ENCODE data around the gene PAF1. TPM values are rescaled to one million over a fixed set of nuclear protein-coding genes. Genes with fewer than 3 reads are reported as not detected.

The PAF1 gene
- total RNA-seq, 2 experiments from 2014 or later: 48.2 to 48.9 TPM

DNA sequence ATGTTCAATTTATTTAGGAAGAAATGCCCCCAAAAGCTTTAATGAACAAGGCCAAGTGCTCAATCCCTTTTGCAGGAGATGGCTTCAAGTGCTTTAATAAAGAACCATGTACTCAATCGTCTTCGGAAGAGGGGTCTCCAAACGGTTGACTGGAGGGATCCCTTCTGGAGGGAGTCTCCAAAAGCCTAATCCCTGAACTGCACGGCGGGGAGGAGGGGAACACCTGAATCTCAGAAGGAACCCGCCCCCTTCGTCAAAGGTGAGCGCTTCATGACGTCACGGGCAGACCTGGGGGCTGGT lies 505 bp downstream of the PAF1 start:
- DNase-seq (peak; percentile 86), ATAC-seq (no peak)
- H3K36me3 Mint-ChIP-seq (ENCODE audit: low read depth): peaks cover 59% of the 10 kb centered on the region
- H3K4me1 Mint-ChIP-seq (ENCODE audit: low read depth): peaks cover 49% of the 10 kb centered on the region
- no peaks in the 10 kb centered on the region for H3K27me3 Mint-ChIP-seq (ENCODE audit: low read depth)
- POLR2A ChIA-PET: interaction anchor here (1.0 to 2.2 kb wide), 10 partner anchors 11 to 144 kb away, joined by 3 to 39 read pairs (median 12); partner anchors contain the start of genes GMFG, PLEKHG2, RPS16 and SAMD4B
- CTCF ChIA-PET: interaction anchor here (1.0 to 2.7 kb wide), 8 partner anchors 11 to 179 kb away, joined by 3 to 38 read pairs (median 6); partner anchors contain the start of genes PLEKHG2, RPS16, SAMD4B and ZFP36
- peak overlapping the region; percentile 95 for H3K4me3 Mint-ChIP-seq
- H3K9me3 Mint-ChIP-seq (ENCODE audit: insufficient read depth): no peaks in the 10 kb centered on the region
- peak overlapping the region; percentile 100 for H3K27ac Mint-ChIP-seq

DNA sequence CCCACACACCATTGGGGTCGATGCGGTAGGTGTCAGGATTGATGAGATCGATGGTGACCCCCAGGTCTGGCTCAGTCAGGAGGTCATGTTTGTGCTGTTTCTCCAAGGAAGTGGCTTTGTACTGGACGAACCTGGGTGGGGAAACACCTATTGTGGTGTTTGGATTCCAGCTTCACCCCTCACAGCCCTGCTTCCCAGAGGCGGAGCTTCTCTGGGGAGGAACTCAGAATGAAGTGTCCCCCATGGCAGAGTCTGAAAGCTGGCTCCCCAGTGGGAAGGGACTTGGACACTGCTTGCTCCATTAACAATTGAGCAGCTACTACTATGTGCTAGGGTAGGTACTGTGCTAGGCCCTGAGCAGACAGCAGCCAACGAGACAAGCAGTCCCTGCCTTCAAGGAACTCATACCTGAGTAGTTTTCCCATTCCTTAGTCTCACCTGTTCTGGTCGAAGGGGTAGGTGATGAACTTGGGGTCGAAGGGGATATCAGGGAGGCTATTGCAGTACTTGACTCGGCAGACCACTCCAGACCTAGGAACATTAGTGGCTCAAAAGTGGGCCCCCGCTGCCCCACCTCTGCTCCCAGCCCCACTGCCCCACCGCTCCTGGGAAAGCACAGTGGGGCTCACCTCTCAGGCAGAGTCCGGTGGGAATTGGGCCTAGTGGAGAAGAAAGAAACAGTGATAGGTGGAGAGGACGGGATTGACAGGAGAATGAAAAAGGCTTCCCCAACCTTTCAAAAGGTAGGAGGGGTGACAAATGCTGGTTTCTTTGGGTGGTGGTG lies 1.1 kb downstream of the PAF1 start:
- Mint-ChIP-seq H3K27ac (peak overlapping the region; percentile 100), H3K36me3 (ENCODE audit: low read depth) (peaks cover 56% of the 10 kb centered on the region), H3K27me3 (ENCODE audit: low read depth) (no peaks in the 10 kb centered on the region), H3K9me3 (ENCODE audit: insufficient read depth) (no peaks in the 10 kb centered on the region), H3K4me3 (peak overlapping the region; percentile 95), H3K4me1 (ENCODE audit: low read depth) (peaks cover 46% of the 10 kb centered on the region)
- DNase-seq (no peak), ATAC-seq (no peak)
- ChIA-PET POLR2A (interaction anchor here (1.0 kb wide), 2 partner anchors 44 to 144 kb away, joined by 3 read pairs; no protein-coding TSS in a partner anchor), CTCF (interaction anchor here (1.4 to 2.4 kb wide), 2 partner anchors 12 to 23 kb away, joined by 5 to 8 read pairs; partner anchors contain the start of gene PLEKHG2)

DNA sequence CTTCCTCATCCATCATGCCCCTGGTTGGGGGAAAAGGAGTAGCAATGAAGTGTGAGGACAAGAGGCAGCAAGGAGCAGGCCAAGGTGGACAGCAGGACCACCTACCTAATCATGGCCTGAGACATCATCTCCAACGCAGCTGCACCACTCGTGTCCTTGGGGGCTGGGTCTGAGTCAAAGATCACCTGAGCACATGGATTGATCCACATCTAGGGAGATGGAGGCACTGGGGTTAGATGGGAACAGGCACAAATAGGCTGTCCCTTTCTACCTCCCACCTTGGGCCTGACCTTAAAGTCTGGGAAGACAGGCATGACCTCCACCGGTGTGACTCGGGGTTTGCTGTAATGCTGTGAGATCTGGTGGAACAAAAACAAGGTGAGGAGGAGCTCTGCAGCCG lies 2.2 kb downstream of the PAF1 start:
- no peaks in the 10 kb centered on the region for H3K27me3 Mint-ChIP-seq (ENCODE audit: low read depth)
- ATAC-seq: no peak
- DNase-seq: no peak
- peak overlapping the region; percentile 34 for H3K27ac Mint-ChIP-seq
- POLR2A ChIA-PET: interaction anchor here (1.2 kb wide), 1 partner anchor 47 kb away, joined by 4 read pairs; the partner anchor contains the start of gene RPS16
- peaks cover 52% of the 10 kb centered on the region for H3K36me3 Mint-ChIP-seq (ENCODE audit: low read depth)
- no peaks in the 10 kb centered on the region for H3K9me3 Mint-ChIP-seq (ENCODE audit: insufficient read depth)
- CTCF ChIA-PET: no interaction called here
- no peak overlapping the region for H3K4me3 Mint-ChIP-seq
- peaks cover 44% of the 10 kb centered on the region for H3K4me1 Mint-ChIP-seq (ENCODE audit: low read depth)

DNA sequence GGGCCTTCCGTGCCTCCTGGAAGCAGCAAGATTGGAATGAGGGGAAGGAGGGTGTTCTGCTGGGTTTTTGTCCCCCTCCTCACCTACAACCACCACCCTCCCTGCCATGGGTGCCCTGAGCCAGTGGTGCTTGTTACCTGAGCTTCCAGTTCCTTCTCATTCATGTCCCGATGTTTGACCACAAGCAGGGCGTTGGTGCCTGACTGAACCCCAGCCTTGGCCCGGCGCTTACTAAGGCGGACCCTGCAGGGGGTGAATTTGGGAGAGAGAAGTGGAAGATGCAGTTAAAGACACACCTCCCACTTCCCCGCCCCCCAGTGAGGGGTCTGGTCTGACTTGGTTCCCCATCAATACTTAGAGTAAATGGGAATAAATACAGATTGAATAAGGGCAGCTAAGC lies 4.3 kb downstream of the PAF1 start:
- DNase-seq: no peak
- Mint-ChIP-seq H3K4me3 (no peak overlapping the region), H3K9me3 (ENCODE audit: insufficient read depth) (no peaks in the 10 kb centered on the region), H3K36me3 (ENCODE audit: low read depth) (peaks cover 50% of the 10 kb centered on the region), H3K27me3 (ENCODE audit: low read depth) (no peaks in the 10 kb centered on the region), H3K4me1 (ENCODE audit: low read depth) (peaks cover 28% of the 10 kb centered on the region), H3K27ac (no peak overlapping the region)
- ChIA-PET POLR2A (no interaction called here), CTCF (no interaction called here)
- no peak for ATAC-seq

DNA sequence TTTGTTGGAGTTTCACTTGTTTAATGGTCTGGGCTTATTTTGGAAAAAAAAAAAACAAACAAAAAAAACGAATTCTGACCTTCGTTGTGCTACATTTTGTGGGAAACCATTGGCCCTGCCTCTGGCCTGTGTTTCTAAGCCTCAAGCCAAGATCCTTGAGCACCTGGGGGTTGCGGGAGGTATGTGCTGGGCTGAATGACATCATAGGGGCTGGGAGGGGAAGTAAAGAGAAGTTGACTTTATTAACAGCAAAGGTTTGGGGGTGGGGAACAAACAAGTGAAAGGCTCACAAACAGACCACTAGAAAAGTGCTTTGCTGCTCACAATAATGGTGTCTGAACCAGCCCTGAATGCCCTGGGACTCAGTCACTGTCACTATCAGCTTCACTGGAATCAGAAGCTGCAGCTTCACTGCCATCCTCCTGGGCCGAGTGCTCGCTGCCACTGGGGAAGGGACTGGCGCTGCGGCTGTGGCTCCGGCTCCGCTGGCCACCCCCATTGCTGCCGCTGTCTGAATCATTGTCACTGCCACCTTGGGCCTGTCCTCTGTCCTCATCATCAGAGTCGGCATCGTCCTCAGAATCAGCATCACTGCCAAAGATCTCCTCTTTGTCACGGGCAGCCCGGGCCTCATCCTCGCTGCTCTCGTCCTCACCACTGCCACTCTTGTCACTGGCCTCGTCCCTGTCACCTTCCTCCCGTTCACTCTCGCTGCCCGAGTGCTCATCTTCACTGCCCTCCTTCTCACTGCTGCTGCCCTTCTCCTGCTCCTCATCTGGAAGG lies 5.1 kb downstream of the PAF1 start:
- CTCF ChIA-PET: no interaction called here
- H3K27me3 Mint-ChIP-seq (ENCODE audit: low read depth): no peaks in the 10 kb centered on the region
- no peak overlapping the region for H3K4me3 Mint-ChIP-seq
- no peak for ATAC-seq
- DNase-seq: no peak
- no peaks in the 10 kb centered on the region for H3K9me3 Mint-ChIP-seq (ENCODE audit: insufficient read depth)
- H3K27ac Mint-ChIP-seq: peak overlapping the region; percentile 20
- H3K4me1 Mint-ChIP-seq (ENCODE audit: low read depth): peaks cover 25% of the 10 kb centered on the region
- POLR2A ChIA-PET: no interaction called here
- H3K36me3 Mint-ChIP-seq (ENCODE audit: low read depth): peaks cover 53% of the 10 kb centered on the region

DNA sequence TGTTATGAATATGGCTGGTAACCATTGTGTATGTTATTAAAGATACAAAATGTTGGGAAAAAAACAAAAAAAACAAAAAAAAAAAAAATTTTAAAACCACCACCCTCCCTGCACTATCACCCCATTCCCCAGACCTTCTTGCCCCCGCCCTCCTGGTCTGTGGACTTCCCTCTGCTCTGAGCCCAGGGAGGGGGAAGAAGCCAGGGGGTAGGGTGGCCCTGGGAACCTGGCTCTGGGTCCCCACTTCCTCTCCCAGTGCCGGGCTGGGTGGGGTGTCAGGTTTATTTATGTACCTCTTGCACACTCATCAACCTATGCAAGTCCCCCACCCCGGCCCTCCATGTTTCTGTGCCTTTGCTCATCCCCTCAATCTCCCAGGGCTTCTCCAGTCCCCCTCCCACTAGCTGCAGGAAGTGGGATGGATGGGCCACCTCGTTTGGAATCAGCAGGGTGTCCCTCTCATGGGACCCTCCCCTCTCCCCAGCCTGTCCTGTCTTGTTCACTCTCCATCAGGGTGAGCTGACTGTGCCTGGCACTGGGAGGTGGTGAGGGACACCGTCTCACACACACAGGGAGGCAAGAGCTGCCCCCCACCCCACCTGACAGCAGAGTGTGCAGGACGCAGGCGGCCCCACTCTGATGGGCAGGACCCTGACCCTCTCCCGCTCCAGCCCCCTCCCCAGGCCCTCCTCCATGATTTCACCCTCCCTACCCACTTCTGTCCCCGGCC lies 5.9 kb downstream of the PAF1 start:
- CTCF ChIA-PET: interaction anchor here (0.6 kb wide), 1 partner anchor 159 kb away, joined by 3 read pairs; no protein-coding TSS in a partner anchor
- ATAC-seq (no peak), DNase-seq (no peak)
- no peaks in the 10 kb centered on the region for H3K27me3 Mint-ChIP-seq (ENCODE audit: low read depth)
- H3K4me1 Mint-ChIP-seq (ENCODE audit: low read depth): peaks cover 20% of the 10 kb centered on the region
- H3K36me3 Mint-ChIP-seq (ENCODE audit: low read depth): peaks cover 53% of the 10 kb centered on the region
- POLR2A ChIA-PET: no interaction called here
- no peak overlapping the region for H3K4me3 Mint-ChIP-seq
- H3K27ac Mint-ChIP-seq: peak overlapping the region; percentile 60
- H3K9me3 Mint-ChIP-seq (ENCODE audit: insufficient read depth): no peaks in the 10 kb centered on the region

DNA sequence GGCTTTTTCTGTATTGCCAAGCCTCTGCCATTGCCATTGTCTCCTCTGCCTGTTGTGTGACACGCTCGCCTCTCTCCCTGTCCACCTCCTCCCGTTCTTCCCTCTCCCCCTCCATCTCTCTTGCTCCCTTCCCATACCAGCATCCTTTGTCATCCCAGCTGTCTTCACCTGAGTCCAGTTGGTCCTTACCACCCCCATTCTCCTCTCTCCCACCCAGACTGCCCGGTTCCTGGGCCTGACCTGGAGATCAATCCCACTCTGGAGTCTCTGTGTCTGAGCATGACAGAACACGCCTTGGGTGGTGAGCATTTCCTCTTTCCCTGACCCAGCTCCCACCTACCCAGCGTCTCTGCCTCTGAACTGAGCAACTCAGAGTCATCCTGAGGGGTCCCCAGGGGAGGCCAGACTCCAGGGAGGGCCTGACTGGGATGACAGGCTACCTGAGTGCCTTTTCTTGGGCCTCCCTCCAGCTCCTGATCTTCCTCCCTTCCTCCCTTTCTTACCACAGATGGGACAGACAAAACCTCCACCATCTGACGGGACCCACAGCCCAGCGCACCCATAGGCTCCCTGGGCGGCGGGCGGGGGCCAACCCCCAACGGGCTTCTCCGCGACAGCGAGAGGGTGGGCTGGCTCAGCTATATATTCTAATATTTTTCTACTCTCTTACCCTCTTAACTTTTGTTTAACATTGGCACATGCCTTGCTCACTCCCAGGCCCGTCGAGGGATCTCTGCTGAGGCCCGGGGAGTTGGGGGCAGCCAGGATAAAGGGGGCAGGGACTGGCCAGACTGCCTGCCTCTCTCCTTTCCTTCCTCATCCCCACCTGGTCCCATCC lies 7.7 kb downstream of the PAF1 start:
- Mint-ChIP-seq H3K36me3 (ENCODE audit: low read depth) (peaks cover 48% of the 10 kb centered on the region), H3K27me3 (ENCODE audit: low read depth) (no peaks in the 10 kb centered on the region), H3K4me3 (no peak overlapping the region), H3K27ac (no peak overlapping the region), H3K9me3 (ENCODE audit: insufficient read depth) (no peaks in the 10 kb centered on the region), H3K4me1 (ENCODE audit: low read depth) (peaks cover 9% of the 10 kb centered on the region)
- ChIA-PET POLR2A (interaction anchor here (0.8 kb wide), 1 partner anchor 14 kb away, joined by 3 read pairs; no protein-coding TSS in a partner anchor), CTCF (interaction anchor here (0.5 kb wide), 1 partner anchor 36 kb away, joined by 3 read pairs; no protein-coding TSS in a partner anchor)
- ATAC-seq (no peak), DNase-seq (no peak)

DNA sequence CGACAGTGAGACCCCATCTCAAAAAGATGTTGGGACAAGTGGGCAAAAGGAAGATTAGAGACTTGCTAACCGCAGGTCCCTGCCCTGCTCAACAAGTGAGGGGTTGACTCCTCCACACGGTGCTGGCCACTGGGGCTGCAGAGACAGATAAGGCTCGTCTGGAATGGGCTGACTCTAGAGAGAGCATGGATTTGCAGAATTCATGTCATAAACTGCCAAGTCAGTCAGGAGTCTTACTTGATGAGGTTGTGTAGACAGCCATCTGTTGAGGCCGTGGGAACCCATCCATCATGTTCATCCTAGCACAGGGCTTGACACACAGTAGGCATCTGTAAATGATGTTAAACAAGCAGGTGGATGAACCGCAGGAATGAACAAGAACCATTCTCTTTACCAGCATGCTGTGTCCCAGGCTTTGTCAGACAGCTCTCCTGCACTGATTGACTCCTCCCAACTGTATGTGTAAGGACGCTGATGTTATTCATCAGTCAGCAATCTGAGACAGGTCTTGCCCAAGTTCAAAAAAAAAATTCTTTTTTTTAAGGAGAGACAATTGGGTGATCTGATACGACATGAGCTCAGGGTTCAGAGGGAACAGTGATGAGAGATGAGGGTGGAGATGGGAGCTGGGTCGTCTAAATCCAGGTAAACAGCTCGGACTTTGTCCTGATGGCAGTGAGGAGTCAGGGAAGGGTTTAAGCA lies 8.8 kb downstream of the PAF1 start:
- Mint-ChIP-seq H3K4me1 (ENCODE audit: low read depth) (peaks cover 9% of the 10 kb centered on the region), H3K27ac (peak overlapping the region; percentile 27)
- ATAC-seq: no peak

DNA sequence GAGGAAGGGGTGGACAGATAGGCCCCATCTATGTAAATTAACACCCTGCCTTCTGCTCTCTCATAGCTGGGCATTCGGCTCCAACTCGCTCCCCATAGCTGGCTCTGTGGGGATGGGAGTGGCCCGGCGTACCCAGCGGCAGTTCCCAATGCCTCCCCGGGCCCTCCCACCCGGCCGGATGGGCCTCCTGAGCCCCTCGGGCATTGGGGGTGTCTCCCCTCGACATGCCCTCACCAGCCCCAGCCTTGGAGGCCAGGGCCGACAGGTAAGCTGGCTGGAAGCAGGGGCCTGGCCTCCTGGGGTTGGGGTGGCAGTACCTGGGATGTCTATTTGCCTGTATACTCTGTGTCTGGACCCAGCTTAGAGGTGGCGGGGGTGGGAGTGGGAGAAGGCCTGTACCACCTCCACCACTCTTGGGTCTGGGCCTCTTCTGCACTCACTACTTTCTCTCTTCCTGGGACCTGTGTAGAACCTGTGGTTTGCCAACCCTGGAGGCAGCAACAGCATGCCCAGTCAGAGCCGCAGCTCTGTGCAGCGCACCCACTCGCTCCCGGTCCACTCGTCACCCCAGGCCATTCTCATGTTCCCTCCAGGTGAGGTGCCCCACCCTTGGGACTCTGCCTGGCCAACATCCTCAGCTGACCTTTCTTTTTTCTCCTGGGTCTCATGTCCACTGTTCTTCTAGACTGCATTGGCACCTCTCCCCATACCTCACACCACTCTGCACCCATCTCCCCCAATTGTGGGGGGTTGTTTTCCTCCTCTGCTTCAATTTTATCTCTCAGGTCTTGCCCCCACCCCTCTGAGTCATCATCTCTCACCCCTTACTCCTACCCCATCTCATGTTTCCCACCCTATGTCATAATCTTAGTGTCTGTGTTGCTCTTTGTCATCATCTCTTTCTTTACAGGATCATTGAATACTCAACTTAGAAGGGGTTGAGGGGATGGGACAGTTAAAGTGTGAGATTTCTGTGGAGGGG lies 10.1 kb downstream of the PAF1 start:
- H3K9me3 Mint-ChIP-seq (ENCODE audit: insufficient read depth): no peaks in the 10 kb centered on the region
- H3K36me3 Mint-ChIP-seq (ENCODE audit: low read depth): peaks cover 45% of the 10 kb centered on the region
- POLR2A ChIA-PET: no interaction called here
- no peak for DNase-seq
- CTCF ChIA-PET: no interaction called here
- H3K27me3 Mint-ChIP-seq (ENCODE audit: low read depth): no peaks in the 10 kb centered on the region
- no peak overlapping the region for H3K27ac Mint-ChIP-seq
- peaks cover 5% of the 10 kb centered on the region for H3K4me1 Mint-ChIP-seq (ENCODE audit: low read depth)
- no peak for ATAC-seq
- no peak overlapping the region for H3K4me3 Mint-ChIP-seq

More for the DNA sequence above, 8.8 kb downstream of the PAF1 start:
- Mint-ChIP-seq H3K4me3 (no peak overlapping the region), H3K36me3 (ENCODE audit: low read depth) (peaks cover 51% of the 10 kb centered on the region), H3K9me3 (ENCODE audit: insufficient read depth) (no peaks in the 10 kb centered on the region), H3K27me3 (ENCODE audit: low read depth) (no peaks in the 10 kb centered on the region)
- CTCF ChIA-PET: interaction anchor here (0.5 kb wide), 1 partner anchor 35 kb away, joined by 3 read pairs; no protein-coding TSS in a partner anchor
- POLR2A ChIA-PET: interaction anchor here (0.8 kb wide), 1 partner anchor 16 kb away, joined by 3 read pairs; no protein-coding TSS in a partner anchor
- no peak for DNase-seq
